ENCODE results near the gene EPB42. TPM values are rescaled to one million over a fixed set of nuclear protein-coding genes. Genes with fewer than 3 reads are reported as not detected.

EPB42 gene
- total and polyA plus RNA-seq, 4 experiments from 2014 or later = not detected

DNA sequence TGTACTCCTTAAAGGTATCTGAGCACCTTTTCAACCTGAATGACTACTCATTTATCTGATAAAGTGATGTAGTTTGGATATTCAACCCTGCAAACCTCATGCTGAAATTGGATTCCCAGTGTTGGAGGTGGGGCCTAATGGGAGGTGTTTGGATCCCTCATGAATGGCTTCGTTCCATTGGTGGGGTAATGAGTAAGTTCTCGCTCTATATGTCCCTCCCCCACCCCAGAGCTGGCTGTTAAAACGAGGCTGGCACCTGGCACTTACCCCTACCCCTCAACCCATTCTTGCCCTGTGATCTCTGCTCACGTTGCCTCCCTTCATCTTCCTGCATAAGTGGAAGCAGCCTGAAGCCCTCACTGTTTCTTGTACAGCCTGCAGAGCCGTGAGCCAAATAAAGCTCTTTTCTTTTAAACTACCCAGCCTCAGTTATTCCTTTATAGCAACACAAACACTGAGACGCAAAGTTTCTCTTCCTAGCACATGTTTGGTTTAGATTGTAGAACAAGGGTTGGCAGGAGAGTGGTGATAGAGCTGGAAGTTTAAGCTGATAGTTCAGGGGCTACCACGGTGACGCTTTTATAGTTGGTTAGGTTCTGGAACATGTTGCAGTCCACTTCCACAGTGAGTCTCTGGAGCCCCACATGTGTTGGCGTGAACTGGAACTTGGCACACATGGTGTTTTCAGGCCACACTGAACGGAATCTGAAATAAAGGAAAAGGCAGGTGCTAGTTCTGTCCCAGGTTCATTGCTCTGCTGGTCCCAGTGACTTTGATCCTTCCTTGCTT lies 23.9 kb downstream of the EPB42 start:
- no peak overlapping the region for H3K4me3 ChIP-seq (ENCODE audit: low read length in 2 of 2)
- H3K36me3 ChIP-seq (ENCODE audit: insufficient read depth, low read length) = peaks cover 44% of the 10 kb centered on the region
- H3K9me3 Mint-ChIP-seq = peaks cover 0 to 8% (median 5%) of the 10 kb centered on the region in 8 donors
- no peaks in the 10 kb centered on the region for H3K9me3 ChIP-seq (ENCODE audit: control insufficient read depth in 1 of 2, low read length in 2 of 2)
- DNase-seq = no peak
- intact Hi-C loops (cut with micrococcal nuclease) = no loop called here
- CTCF ChIA-PET (ENCODE audit: partially characterized antibody) = no interaction called here
- POLR2A ChIA-PET (ENCODE audit: partially characterized antibody) = interaction anchor here (1.0 kb wide), 1 partner anchor 11 kb away, joined by 5 read pairs; the partner anchor contains the start of gene CCNDBP1
- H3K27ac Mint-ChIP-seq = peak overlapping the region in 2 of 7 donors; percentile 51 to 66
- no peak overlapping the region for H3K4me3 Mint-ChIP-seq
- no peak overlapping the region for H3K27ac ChIP-seq (ENCODE audit: low read depth, low read length)
- no peaks in the 10 kb centered on the region for H3K27me3 ChIP-seq (ENCODE audit: insufficient read depth, low read length)
- H3K4me1 ChIP-seq (ENCODE audit: insufficient read depth, low read length) = no peaks in the 10 kb centered on the region
- peaks cover 47 to 55% of the 10 kb centered on the region in 2 donors for H3K36me3 Mint-ChIP-seq
- H3K4me1 Mint-ChIP-seq = peaks cover 0 to 3% (median under 1%) of the 10 kb centered on the region in 4 donors
- no peaks in the 10 kb centered on the region for H3K27me3 Mint-ChIP-seq

DNA sequence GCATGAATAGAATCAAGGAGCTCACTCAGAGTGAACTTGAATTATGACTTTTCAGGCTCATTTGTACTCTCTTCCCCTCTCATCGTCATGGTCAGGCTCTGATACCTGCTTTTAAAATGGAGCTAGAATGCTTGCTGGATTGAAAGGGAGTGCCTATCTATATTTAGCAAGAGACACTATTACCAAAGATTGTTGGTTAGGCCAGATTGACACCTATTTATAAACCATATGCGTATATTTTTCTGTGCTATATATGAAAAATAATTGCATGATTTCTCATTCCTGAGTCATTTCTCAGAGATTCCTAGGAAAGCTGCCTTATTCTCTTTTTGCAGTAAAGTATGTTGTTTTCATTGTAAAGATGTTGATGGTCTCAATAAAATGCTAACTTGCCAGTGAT lies 26.0 kb downstream of the EPB42 start:
- Histone ChIP-seq H3K4me3 (ENCODE audit: low read length in 2 of 2) (no peak overlapping the region), H3K27ac (ENCODE audit: low read depth, low read length) (no peak overlapping the region), H3K4me1 (ENCODE audit: insufficient read depth, low read length) (no peaks in the 10 kb centered on the region), H3K9me3 (ENCODE audit: control insufficient read depth in 1 of 2, low read length in 2 of 2) (no peaks in the 10 kb centered on the region), H3K27me3 (ENCODE audit: insufficient read depth, low read length) (no peaks in the 10 kb centered on the region), H3K36me3 (ENCODE audit: insufficient read depth, low read length) (peaks cover 64% of the 10 kb centered on the region)
- no peak overlapping the region for H3K4me3 Mint-ChIP-seq
- ChIA-PET POLR2A (ENCODE audit: partially characterized antibody) (interaction anchor here (1.2 to 1.7 kb wide), 2 partner anchors 9 to 174 kb away, joined by 3 to 5 read pairs; partner anchors contain the start of gene CCNDBP1), CTCF (ENCODE audit: partially characterized antibody) (interaction anchor here (1.1 to 2.5 kb wide), 4 partner anchors 9 to 60 kb away, joined by 3 to 14 read pairs (median 4); no protein-coding TSS in a partner anchor)
- intact Hi-C loops (cut with micrococcal nuclease) = no loop called here
- H3K9me3 Mint-ChIP-seq = peaks cover 0 to 8% (median 5%) of the 10 kb centered on the region in 8 donors
- peaks cover 63 to 74% of the 10 kb centered on the region in 2 donors for H3K36me3 Mint-ChIP-seq
- H3K27me3 Mint-ChIP-seq = no peaks in the 10 kb centered on the region
- H3K27ac Mint-ChIP-seq = peak overlapping the region in 1 of 7 donors; percentile 35
- no peak for DNase-seq
- peaks cover 2 to 8% (median 6%) of the 10 kb centered on the region in 4 donors for H3K4me1 Mint-ChIP-seq

DNA sequence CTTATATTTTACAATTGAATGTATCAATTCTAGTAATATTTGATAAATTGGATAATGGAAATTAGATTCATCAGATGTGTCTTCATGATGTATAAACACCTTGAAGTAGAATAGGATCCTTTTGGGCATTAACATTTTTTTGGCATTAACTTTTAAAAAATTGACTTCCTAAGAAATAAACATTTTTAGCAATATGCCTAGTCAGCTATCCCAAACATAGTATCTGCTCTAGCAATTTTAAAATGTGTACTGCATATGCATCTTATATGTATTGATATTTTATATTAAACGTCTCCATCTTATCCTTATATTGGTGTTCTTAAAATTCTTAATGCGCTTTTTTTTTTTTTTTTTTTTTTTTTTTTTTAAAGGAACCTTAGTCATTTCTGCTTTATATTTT lies 27.1 kb downstream of the EPB42 start:
- Histone ChIP-seq H3K9me3 (ENCODE audit: control insufficient read depth in 1 of 2, low read length in 2 of 2) (no peaks in the 10 kb centered on the region), H3K27me3 (ENCODE audit: insufficient read depth, low read length) (no peaks in the 10 kb centered on the region), H3K27ac (ENCODE audit: low read depth, low read length) (no peak overlapping the region), H3K4me3 (ENCODE audit: low read length in 2 of 2) (no peak overlapping the region), H3K36me3 (ENCODE audit: insufficient read depth, low read length) (peaks cover 72% of the 10 kb centered on the region), H3K4me1 (ENCODE audit: insufficient read depth, low read length) (peaks cover under 1% of the 10 kb centered on the region)
- H3K36me3 Mint-ChIP-seq = peaks cover 64 to 81% of the 10 kb centered on the region in 2 donors
- ChIA-PET CTCF (ENCODE audit: partially characterized antibody) (interaction anchor here (1.1 to 2.5 kb wide), 2 partner anchors 10 to 71 kb away, joined by 4 to 14 read pairs; no protein-coding TSS in a partner anchor), POLR2A (ENCODE audit: partially characterized antibody) (interaction anchor here (1.7 kb wide), 1 partner anchor 8 kb away, joined by 5 read pairs; the partner anchor contains the start of gene CCNDBP1)
- no peak overlapping the region for H3K4me3 Mint-ChIP-seq
- DNase-seq = no peak
- H3K27me3 Mint-ChIP-seq = no peaks in the 10 kb centered on the region
- no peak overlapping the region for H3K27ac Mint-ChIP-seq
- intact Hi-C loops (cut with micrococcal nuclease) = no loop called here
- H3K9me3 Mint-ChIP-seq = peaks cover 0 to 8% (median 5%) of the 10 kb centered on the region in 8 donors
- peaks cover 8 to 16% (median 13%) of the 10 kb centered on the region in 4 donors for H3K4me1 Mint-ChIP-seq

DNA sequence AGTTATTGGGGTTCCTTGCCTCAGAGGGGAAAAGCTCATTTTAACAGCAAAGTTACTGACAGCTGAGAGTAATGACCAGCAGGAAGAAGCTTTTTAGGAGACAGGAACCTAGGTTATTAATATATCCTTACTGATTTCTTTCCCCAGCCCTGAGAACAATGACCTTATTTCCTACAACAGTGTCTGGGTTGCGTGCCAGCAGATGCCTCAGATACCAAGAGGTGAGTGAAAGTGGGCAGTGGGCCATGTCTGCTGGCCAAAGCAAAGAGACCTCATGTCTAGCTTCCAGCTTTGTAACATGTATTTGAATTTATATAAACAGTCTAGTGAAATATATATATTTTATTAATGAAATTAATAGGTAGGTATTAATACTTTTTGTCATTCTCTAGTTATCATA lies 30.6 kb downstream of the EPB42 start:
- H3K27me3 Mint-ChIP-seq = no peaks in the 10 kb centered on the region
- no peak overlapping the region for H3K27ac ChIP-seq (ENCODE audit: low read depth, low read length)
- no peaks in the 10 kb centered on the region for H3K27me3 ChIP-seq (ENCODE audit: insufficient read depth, low read length)
- no peak overlapping the region for H3K4me3 ChIP-seq (ENCODE audit: low read length in 2 of 2)
- intact Hi-C loops (cut with micrococcal nuclease) = no loop called here
- no peaks in the 10 kb centered on the region for H3K9me3 ChIP-seq (ENCODE audit: control insufficient read depth in 1 of 2, low read length in 2 of 2)
- H3K9me3 Mint-ChIP-seq = no peaks in the 10 kb centered on the region
- peaks cover 37 to 61% of the 10 kb centered on the region in 2 donors for H3K36me3 Mint-ChIP-seq
- peaks cover 28% of the 10 kb centered on the region for H3K4me1 ChIP-seq (ENCODE audit: insufficient read depth, low read length)
- POLR2A ChIA-PET (ENCODE audit: partially characterized antibody) = interaction anchor here (1.1 kb wide), 1 partner anchor 13 kb away, joined by 3 read pairs; no protein-coding TSS in a partner anchor
- H3K4me3 Mint-ChIP-seq = no peak overlapping the region
- CTCF ChIA-PET (ENCODE audit: partially characterized antibody) = interaction anchor here (1.5 kb wide), 1 partner anchor 14 kb away, joined by 11 read pairs; no protein-coding TSS in a partner anchor
- DNase-seq = no peak
- H3K36me3 ChIP-seq (ENCODE audit: insufficient read depth, low read length) = peaks cover 53% of the 10 kb centered on the region
- H3K4me1 Mint-ChIP-seq = peaks cover 20 to 46% (median 35%) of the 10 kb centered on the region in 4 donors
- no peak overlapping the region for H3K27ac Mint-ChIP-seq

DNA sequence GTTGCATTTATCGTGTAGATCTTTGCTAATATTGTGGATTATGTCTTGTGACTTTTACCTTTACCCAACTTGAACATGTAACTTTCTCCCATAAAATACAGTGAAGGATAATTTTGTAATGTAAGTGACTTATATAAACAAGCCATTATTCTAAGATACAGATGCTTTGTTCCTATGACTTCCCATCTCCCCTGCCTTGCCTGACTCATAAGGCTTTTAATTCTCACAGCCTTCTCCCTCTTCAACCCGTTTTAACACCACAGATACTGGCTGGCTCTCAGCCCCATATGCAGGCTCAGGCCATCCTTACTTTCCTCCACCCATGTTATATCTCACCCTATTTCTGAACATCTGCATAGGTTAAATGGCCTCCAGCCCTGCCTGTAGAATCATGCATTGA lies 31.5 kb downstream of the EPB42 start:
- no peaks in the 10 kb centered on the region for H3K9me3 Mint-ChIP-seq
- H3K4me1 Mint-ChIP-seq = peaks cover 24 to 54% (median 38%) of the 10 kb centered on the region in 4 donors
- no peak for DNase-seq
- no peak overlapping the region for H3K27ac ChIP-seq (ENCODE audit: low read depth, low read length)
- no peaks in the 10 kb centered on the region for H3K9me3 ChIP-seq (ENCODE audit: control insufficient read depth in 1 of 2, low read length in 2 of 2)
- no peaks in the 10 kb centered on the region for H3K27me3 Mint-ChIP-seq
- intact Hi-C loops (cut with micrococcal nuclease) = loop anchor here (5.0 to 10.0 kb wide), 2 partner anchors 57 to 454 kb away; partner anchors contain the start of genes CDAN1 and TMEM62
- no peak overlapping the region for H3K4me3 ChIP-seq (ENCODE audit: low read length in 2 of 2)
- H3K36me3 Mint-ChIP-seq = peaks cover 29 to 57% of the 10 kb centered on the region in 2 donors
- H3K27me3 ChIP-seq (ENCODE audit: insufficient read depth, low read length) = no peaks in the 10 kb centered on the region
- CTCF ChIA-PET (ENCODE audit: partially characterized antibody) = no interaction called here
- peaks cover 45% of the 10 kb centered on the region for H3K36me3 ChIP-seq (ENCODE audit: insufficient read depth, low read length)
- peaks cover 33% of the 10 kb centered on the region for H3K4me1 ChIP-seq (ENCODE audit: insufficient read depth, low read length)
- H3K27ac Mint-ChIP-seq = peak overlapping the region in 3 of 7 donors; percentile 29 to 53 (median 30)
- no peak overlapping the region for H3K4me3 Mint-ChIP-seq
- POLR2A ChIA-PET (ENCODE audit: partially characterized antibody) = no interaction called here

DNA sequence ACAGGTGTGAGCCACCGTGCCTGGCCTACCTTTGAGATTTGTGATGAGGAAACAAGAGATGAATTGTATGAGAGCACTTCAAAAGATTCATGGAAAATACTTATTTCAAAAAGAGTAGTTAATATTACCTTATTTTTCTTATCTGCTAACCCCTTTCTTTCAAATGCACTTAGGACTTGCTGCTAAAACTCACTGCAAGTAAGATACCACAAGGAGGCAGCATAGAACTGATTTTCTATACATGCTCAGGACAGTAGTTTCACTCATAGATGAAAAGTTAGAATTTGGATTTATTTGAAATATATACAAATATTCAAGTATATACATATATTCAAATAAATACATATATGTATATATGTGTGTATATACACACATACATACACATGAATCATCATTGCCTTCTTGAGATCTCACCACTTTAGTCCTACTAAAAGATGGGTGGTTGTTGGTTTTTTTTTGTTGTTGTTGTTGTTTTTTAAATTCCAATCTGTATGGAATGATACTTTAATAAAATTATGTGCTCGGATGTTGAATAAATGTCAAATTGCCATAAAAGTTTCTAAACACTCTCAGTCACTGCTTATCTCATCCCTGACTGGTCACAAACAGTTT lies 33.2 kb downstream of the EPB42 start:
- peaks cover 24 to 59% (median 38%) of the 10 kb centered on the region in 4 donors for H3K4me1 Mint-ChIP-seq
- no peaks in the 10 kb centered on the region for H3K9me3 Mint-ChIP-seq
- H3K27me3 ChIP-seq (ENCODE audit: insufficient read depth, low read length) = no peaks in the 10 kb centered on the region
- H3K9me3 ChIP-seq (ENCODE audit: control insufficient read depth in 1 of 2, low read length in 2 of 2) = no peaks in the 10 kb centered on the region
- peaks cover 33% of the 10 kb centered on the region for H3K4me1 ChIP-seq (ENCODE audit: insufficient read depth, low read length)
- H3K27me3 Mint-ChIP-seq = no peaks in the 10 kb centered on the region
- no peak overlapping the region for H3K4me3 ChIP-seq (ENCODE audit: low read length in 2 of 2)
- peaks cover 34% of the 10 kb centered on the region for H3K36me3 ChIP-seq (ENCODE audit: insufficient read depth, low read length)
- ChIA-PET POLR2A (ENCODE audit: partially characterized antibody) (interaction anchor here (1.0 kb wide), 1 partner anchor 19 kb away, joined by 4 read pairs; no protein-coding TSS in a partner anchor), CTCF (ENCODE audit: partially characterized antibody) (interaction anchor here (0.6 to 1.1 kb wide), 2 partner anchors 98 kb away, joined by 3 read pairs; no protein-coding TSS in a partner anchor)
- intact Hi-C loops (cut with micrococcal nuclease) = loop anchor here (1.0 to 10.0 kb wide), 4 partner anchors 17 to 453 kb away; partner anchors contain the start of genes CDAN1 and TMEM62
- H3K4me3 Mint-ChIP-seq = peak overlapping the region; percentile 55 to 96 (median 87)
- peak overlapping the region in 6 of 7 donors; percentile 46 to 92 (median 58) for H3K27ac Mint-ChIP-seq
- H3K27ac ChIP-seq (ENCODE audit: low read depth, low read length) = no peak overlapping the region
- peak in 4 of 5 donors; percentile 36 to 57 (median 47) for DNase-seq
- H3K36me3 Mint-ChIP-seq = peaks cover 25 to 55% of the 10 kb centered on the region in 2 donors

Data from CD4-positive, alpha-beta memory T cell (primary cell).